HCT116 (cell line): ENCODE measurements around the gene DIP2C. TPM values are rescaled to one million over a fixed set of nuclear protein-coding genes. Genes with fewer than 3 reads are reported as not detected.

ENCODE experiments used
- ATAC-seq: fragments of 200-7000 bp; cut with Tn5 transposase; 2 replicates; pipeline ENCODE4 v1.9.1; 2020; ENCODE audit warnings: mild to moderate bottlenecking, moderate library complexity
- BruUV-seq: library from RNA; stranded (reverse); fragments of 400-500 nt; replicated peaks from 2 replicates; lab custom pipeline; 2021; lab: Mats Ljungman, UMichigan
- CTCF ChIA-PET: fragments of 300-600 bp; sonication (Branson Sonifier 250); formaldehyde crosslinking; loops from one replicate; lab custom pipeline; 2021; ENCODE audit warnings: antibody characterized with exemption; lab: Charles Lee
- POLR2A ChIA-PET: fragments of 300-600, 350-600 bp; sonication (Branson Sonifier 250); formaldehyde crosslinking; loops from one replicate; lab custom pipeline; 2021; ENCODE audit warnings: antibody characterized with exemption; lab: Charles Lee
- RAD21 ChIA-PET, 2 experiments: fragments of 300-600 bp; sonication (Branson Sonifier 250); formaldehyde crosslinking; loops; one replicate each; lab custom pipeline; 2023; ENCODE audit warnings: low total read pairs in 2 of 2; ENCODE audit not compliant: uncharacterized antibody in 2 of 2, unreplicated experiment in 2 of 2, low non-redundant PET in 1 of 2; lab: Charles Lee
- DNase-seq: peaks from one replicate; pipeline ENCODE4 v3.0.0-alpha.2; 2010; ENCODE audit warnings: low read depth, low spot score
- H2AFZ ChIP-seq: fragments of 200-600 bp; shearing (Covaris generic), sonication (generic); 2 replicates; pipeline ENCODE4 v1.6.1; 2017; ENCODE audit warnings: low read depth, mixed run types, mixed read lengths, antibody characterized with exemption, low read length; ENCODE audit not compliant: poor library complexity, severe bottlenecking
- H3K27ac ChIP-seq: 2 replicates; pipeline ENCODE4 v1.5.1; 2012; ENCODE audit warnings: low read depth, low read length
- H3K27me3 ChIP-seq: fragments of 200-600 bp; sonication (generic); 2 replicates; pipeline ENCODE4 v1.6.1; 2016; ENCODE audit warnings: mixed run types, low read length, mixed read lengths; ENCODE audit not compliant: insufficient read depth
- H3K36me3 ChIP-seq, 2 experiments: fragments of 200-500 bp in 1 of 2; fragments of 200-600 bp in 1 of 2; sonication (Bioruptor generic) in 1 of 2; sonication (generic) in 1 of 2; 2 replicates each; pipeline versions ENCODE4 v1.5.1 to v1.6.1; 2014 to 2016; ENCODE audit warnings: low read length in 2 of 2, inconsistent platforms in 1 of 2, mixed read lengths in 1 of 2, mixed run types in 1 of 2; ENCODE audit not compliant: insufficient read depth in 2 of 2, control insufficient read depth in 1 of 2
- H3K4me1 ChIP-seq, 2 experiments: fragments of 200-600 bp in 1 of 2; sonication (generic) in 1 of 2; 2 replicates each; pipeline versions ENCODE4 v1.5.1 to v1.6.1; 2012 to 2017; ENCODE audit warnings: low read length in 2 of 2, inconsistent platforms in 1 of 2, mild to moderate bottlenecking in 1 of 2, mixed read lengths in 1 of 2, mixed run types in 1 of 2, moderate library complexity in 1 of 2; ENCODE audit not compliant: insufficient read depth in 2 of 2, control insufficient read depth in 1 of 2
- H3K4me2 ChIP-seq: fragments of 200-600 bp; sonication (generic); 2 replicates; pipeline ENCODE4 v1.6.1; 2017; ENCODE audit warnings: mixed run types, low read length, mixed read lengths
- H3K4me3 ChIP-seq, 2 experiments: fragments of 200-600 bp in 1 of 2; sonication (generic) in 1 of 2; replicated peaks in 1 of 2; 2 replicates each; pipeline ENCODE4 v1.5.1; 2011 to 2016; ENCODE audit warnings: low read length in 2 of 2, control low read depth in 1 of 2, low read depth in 1 of 2, mild to moderate bottlenecking in 1 of 2, mixed read lengths in 1 of 2, mixed run types in 1 of 2
- H3K79me2 ChIP-seq: fragments of 200-600 bp; sonication (generic); 2 replicates; pipeline ENCODE4 v1.6.1; 2017; ENCODE audit warnings: mild to moderate bottlenecking, mixed run types, low read length, moderate library complexity, mixed read lengths; ENCODE audit not compliant: insufficient read depth
- H3K9ac ChIP-seq: fragments of 200-600 bp; sonication (generic); 2 replicates; pipeline ENCODE4 v1.6.1; 2016; ENCODE audit warnings: low read length, mixed read lengths
- H3K9me2 ChIP-seq: fragments of 200-600 bp; sonication (generic), shearing (Covaris generic); 2 replicates; pipeline ENCODE4 v1.6.1; 2017; ENCODE audit warnings: mixed run types, mild to moderate bottlenecking, moderate library complexity; ENCODE audit not compliant: insufficient read depth
- H3K9me3 ChIP-seq, 2 experiments: fragments of 200-500 bp in 1 of 2; fragments of 200-600 bp in 1 of 2; sonication (Bioruptor generic) in 1 of 2; sonication (generic) in 1 of 2; 2 replicates each; pipeline ENCODE4 v1.6.1; 2014 to 2017; ENCODE audit warnings: low read length in 2 of 2, mixed read lengths in 2 of 2, inconsistent platforms in 1 of 2, low read depth in 1 of 2, mild to moderate bottlenecking in 1 of 2, mixed run types in 1 of 2, moderate library complexity in 1 of 2; ENCODE audit not compliant: control insufficient read depth in 1 of 2, insufficient read depth in 1 of 2
- H4K20me1 ChIP-seq: fragments of 200-600 bp; sonication (generic), shearing (Covaris generic); 2 replicates; pipeline ENCODE4 v1.6.1; 2017; ENCODE audit warnings: mixed run types, mild to moderate bottlenecking, moderate library complexity; ENCODE audit not compliant: insufficient read depth
- ATF3 ChIP-seq: IDR thresholded peaks from 2 replicates; pipeline ENCODE4 v1.6.1; 2012
- CBX3 ChIP-seq: IDR thresholded peaks from 2 replicates; pipeline ENCODE4 v1.6.1; 2012; ENCODE audit warnings: low read depth
- CEBPB ChIP-seq: IDR thresholded peaks from 2 replicates; pipeline ENCODE4 v1.6.1; 2012; ENCODE audit warnings: low read depth
- EGR1 ChIP-seq: IDR thresholded peaks from 2 replicates; pipeline ENCODE4 v1.6.1; 2012; ENCODE audit warnings: low read depth
- ELF1 ChIP-seq: IDR thresholded peaks from 2 replicates; pipeline ENCODE4 v1.6.1; 2012; ENCODE audit warnings: low read depth, borderline replicate concordance
- EZH2 ChIP-seq: fragments of 200-600 bp; sonication (generic); IDR thresholded peaks from 2 replicates; pipeline ENCODE4 v1.6.1; 2017; ENCODE audit warnings: antibody characterized with exemption, mixed run types
- JUND ChIP-seq: IDR thresholded peaks from 2 replicates; pipeline ENCODE4 v1.6.1; 2012
- MAX ChIP-seq: IDR thresholded peaks from 2 replicates; pipeline ENCODE4 v1.6.1; 2012
- POLR2A ChIP-seq: IDR thresholded peaks from 2 replicates; pipeline ENCODE4 v1.7.0; 2011; ENCODE audit warnings: borderline replicate concordance; ENCODE audit not compliant: insufficient read depth, insufficient read length; ENCODE audit errors: extremely low read depth
- POLR2AphosphoS5 ChIP-seq: IDR thresholded peaks from 2 replicates; pipeline ENCODE4 v1.6.1; 2011; ENCODE audit warnings: mild to moderate bottlenecking, low read depth, low read length, moderate library complexity
- RAD21 ChIP-seq: IDR thresholded peaks from 2 replicates; pipeline ENCODE4 v1.6.1; 2012; ENCODE audit warnings: low read depth, mild to moderate bottlenecking
- SRF ChIP-seq: IDR thresholded peaks from 2 replicates; pipeline ENCODE4 v1.6.1; 2012; ENCODE audit warnings: low read depth
- TCF7L2 ChIP-seq: IDR thresholded peaks from 2 replicates; pipeline ENCODE4 v1.7.0; 2011; ENCODE audit warnings: borderline replicate concordance, inconsistent platforms; ENCODE audit not compliant: insufficient read depth, insufficient read length; ENCODE audit errors: extremely low read depth
- YY1 ChIP-seq: IDR thresholded peaks from 2 replicates; pipeline ENCODE4 v1.6.1; 2011; ENCODE audit warnings: low read length, low read depth, moderate library complexity, mild to moderate bottlenecking; ENCODE audit not compliant: insufficient replicate concordance; ENCODE audit errors: extremely low read depth
- ZFX ChIP-seq: fragments of 450-650 bp; IDR thresholded peaks from 2 replicates; pipeline ENCODE4 v1.6.1; 2017
- ZNF274 ChIP-seq: fragments of 200-500 bp; sonication (Bioruptor generic); IDR thresholded peaks from 2 replicates; pipeline ENCODE4 v1.6.1; 2014; ENCODE audit warnings: mild to moderate bottlenecking, low read depth, low read length, inconsistent platforms
- intact Hi-C: fragments of 100-400 bp; cut with micrococcal nuclease; formaldehyde crosslinking; loops from 2 replicates; pipeline ENCODE4 v1.10.0; 2022
- total RNA-seq: library from RNA; stranded (reverse); gene quantifications from one replicate; pipeline ENCODE4 v1.2.1, GENCODE V29; 2021; ENCODE audit not compliant: unreplicated experiment
- TF ChIP-seq, protein P1 (sequence below), 3 experiments: fragments of 200-600 bp in 1 of 3; sonication (generic) in 1 of 3; IDR thresholded peaks in 2 of 3; conservative IDR thresholded peaks in 1 of 3; 2 replicates each; pipeline ENCODE4 v1.5.1; 2012 to 2017; ENCODE audit warnings: low read depth in 2 of 3, low read length in 2 of 3, antibody characterized with exemption in 1 of 3, borderline replicate concordance in 1 of 3, control low read depth in 1 of 3, mild to moderate bottlenecking in 1 of 3, mixed read lengths in 1 of 3, mixed run types in 1 of 3, moderate library complexity in 1 of 3; ENCODE audit not compliant: insufficient read depth in 1 of 3
- TF ChIP-seq, protein P2 (sequence below): IDR thresholded peaks from 2 replicates; pipeline ENCODE4 v1.6.1; 2011; ENCODE audit warnings: mild to moderate bottlenecking, low read length, moderate library complexity; ENCODE audit not compliant: insufficient replicate concordance; ENCODE audit errors: extremely low read depth

The DIP2C gene
- total RNA-seq, 1 experiment from 2014 or later = 15.4 TPM

GRCh38 chr10:509361-510102, 179.9 kb downstream of the DIP2C start:
- Histone ChIP-seq H3K4me2 (no peak overlapping the region), H3K9me3 (no peaks in the 10 kb centered on the region), H3K79me2 (no peaks in the 10 kb centered on the region), H3K9ac (no peak overlapping the region), H3K27me3 (no peaks in the 10 kb centered on the region), H3K4me1 (peaks cover 0 to 10% of the 10 kb centered on the region in 2 experiments; a peak in 2 of 4 replicates), H3K36me3 (no peaks in the 10 kb centered on the region), H4K20me1 (no peaks in the 10 kb centered on the region), H3K9me2 (no peaks in the 10 kb centered on the region), H3K27ac (no peak overlapping the region), H2AFZ (no peak overlapping the region), H3K4me3 (no peak overlapping the region)
- no TSS peak for BruUV-seq
- TF ChIP-seq ZFX (no peak), EZH2 (no peak), SRF (no peak), EGR1 (no peak), CBX3 (no peak), CEBPB (no peak), YY1 (no peak), RAD21 (no peak), ZNF274 (no peak), JUND (no peak), POLR2AphosphoS5 (no peak), TCF7L2 (no peak), POLR2A (no peak), ATF3 (no peak), ELF1 (no peak), MAX (no peak)
- TF ChIP-seq, protein P1, sequence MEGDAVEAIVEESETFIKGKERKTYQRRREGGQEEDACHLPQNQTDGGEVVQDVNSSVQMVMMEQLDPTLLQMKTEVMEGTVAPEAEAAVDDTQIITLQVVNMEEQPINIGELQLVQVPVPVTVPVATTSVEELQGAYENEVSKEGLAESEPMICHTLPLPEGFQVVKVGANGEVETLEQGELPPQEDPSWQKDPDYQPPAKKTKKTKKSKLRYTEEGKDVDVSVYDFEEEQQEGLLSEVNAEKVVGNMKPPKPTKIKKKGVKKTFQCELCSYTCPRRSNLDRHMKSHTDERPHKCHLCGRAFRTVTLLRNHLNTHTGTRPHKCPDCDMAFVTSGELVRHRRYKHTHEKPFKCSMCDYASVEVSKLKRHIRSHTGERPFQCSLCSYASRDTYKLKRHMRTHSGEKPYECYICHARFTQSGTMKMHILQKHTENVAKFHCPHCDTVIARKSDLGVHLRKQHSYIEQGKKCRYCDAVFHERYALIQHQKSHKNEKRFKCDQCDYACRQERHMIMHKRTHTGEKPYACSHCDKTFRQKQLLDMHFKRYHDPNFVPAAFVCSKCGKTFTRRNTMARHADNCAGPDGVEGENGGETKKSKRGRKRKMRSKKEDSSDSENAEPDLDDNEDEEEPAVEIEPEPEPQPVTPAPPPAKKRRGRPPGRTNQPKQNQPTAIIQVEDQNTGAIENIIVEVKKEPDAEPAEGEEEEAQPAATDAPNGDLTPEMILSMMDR (IDR thresholded peaks at IDR 0.05 in 2 of 3, conservative IDR thresholded peaks at IDR 0.05 in 1 of 3; ENCODE audit: borderline replicate concordance in 1 of 3, insufficient read depth in 1 of 3, low read depth in 2 of 3, low read length in 2 of 3) = no peak
- TF ChIP-seq, protein P2, sequence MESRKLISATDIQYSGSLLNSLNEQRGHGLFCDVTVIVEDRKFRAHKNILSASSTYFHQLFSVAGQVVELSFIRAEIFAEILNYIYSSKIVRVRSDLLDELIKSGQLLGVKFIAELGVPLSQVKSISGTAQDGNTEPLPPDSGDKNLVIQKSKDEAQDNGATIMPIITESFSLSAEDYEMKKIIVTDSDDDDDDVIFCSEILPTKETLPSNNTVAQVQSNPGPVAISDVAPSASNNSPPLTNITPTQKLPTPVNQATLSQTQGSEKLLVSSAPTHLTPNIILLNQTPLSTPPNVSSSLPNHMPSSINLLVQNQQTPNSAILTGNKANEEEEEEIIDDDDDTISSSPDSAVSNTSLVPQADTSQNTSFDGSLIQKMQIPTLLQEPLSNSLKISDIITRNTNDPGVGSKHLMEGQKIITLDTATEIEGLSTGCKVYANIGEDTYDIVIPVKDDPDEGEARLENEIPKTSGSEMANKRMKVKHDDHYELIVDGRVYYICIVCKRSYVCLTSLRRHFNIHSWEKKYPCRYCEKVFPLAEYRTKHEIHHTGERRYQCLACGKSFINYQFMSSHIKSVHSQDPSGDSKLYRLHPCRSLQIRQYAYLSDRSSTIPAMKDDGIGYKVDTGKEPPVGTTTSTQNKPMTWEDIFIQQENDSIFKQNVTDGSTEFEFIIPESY = no peak
- ChIA-PET RAD21 (no interaction called here), CTCF (no interaction called here), POLR2A (no interaction called here)
- ATAC-seq = no peak
- intact Hi-C loops = loop anchor here (2.0 kb wide), 2 partner anchors 279 to 421 kb away; partner anchors contain the start of gene LARP4B
- DNase-seq = no peak
